Superior temporal gyrus (tissue), 1 donor: ENCODE measurements around the gene LRRC10.
"Not testable (repeated sequence)": the region's sequence is repeated elsewhere in the genome, so short reads cannot be mapped to it uniquely, and the experiment has no call there.

Source experiments
- DNase-seq: peaks from one replicate; pipeline ENCODE4 v3.0.0-alpha.2; 2016; ENCODE audit errors: extremely low spot score

The LRRC10 gene

DNA sequence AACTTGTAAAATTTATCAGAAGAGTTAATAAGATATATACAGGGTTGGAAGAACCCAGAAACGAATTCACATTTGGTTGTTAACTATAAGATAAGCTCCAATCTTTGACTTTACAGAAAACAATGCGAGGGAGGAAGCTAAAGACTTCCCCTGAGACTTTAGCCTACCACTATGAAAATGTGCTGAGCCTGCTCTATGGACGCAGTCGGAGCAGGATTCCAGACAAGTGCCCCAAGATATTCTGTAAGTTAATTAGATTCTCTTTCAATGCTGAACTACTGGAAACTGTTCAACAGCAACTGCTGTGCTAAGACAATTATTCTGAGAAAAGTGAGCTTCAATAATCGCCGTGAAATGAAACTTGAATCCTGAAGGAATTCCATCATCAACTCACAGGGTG lies 8.3 kb upstream of the LRRC10 start:
- no peak for DNase-seq

DNA sequence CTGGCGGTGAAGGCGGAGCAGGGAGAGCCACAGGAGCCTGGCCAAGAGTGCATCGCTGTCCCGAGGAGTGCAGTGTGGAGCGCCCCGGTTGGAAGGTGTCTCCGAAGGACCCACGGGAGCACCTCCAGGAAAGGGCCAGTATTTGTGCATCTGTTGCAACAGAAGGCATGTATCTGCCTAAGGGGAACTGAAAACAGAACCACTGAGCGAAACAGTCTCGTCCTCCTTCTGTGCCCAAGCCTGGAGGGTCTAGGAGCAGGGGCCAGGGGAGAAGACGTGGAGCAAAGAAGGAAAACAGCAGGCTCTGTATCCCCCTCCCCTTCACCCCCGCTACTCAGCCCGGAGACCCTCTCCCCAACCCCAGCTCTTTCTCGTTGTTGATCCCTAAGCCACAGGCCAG lies 5.3 kb upstream of the LRRC10 start:
- DNase-seq, result no peak

DNA sequence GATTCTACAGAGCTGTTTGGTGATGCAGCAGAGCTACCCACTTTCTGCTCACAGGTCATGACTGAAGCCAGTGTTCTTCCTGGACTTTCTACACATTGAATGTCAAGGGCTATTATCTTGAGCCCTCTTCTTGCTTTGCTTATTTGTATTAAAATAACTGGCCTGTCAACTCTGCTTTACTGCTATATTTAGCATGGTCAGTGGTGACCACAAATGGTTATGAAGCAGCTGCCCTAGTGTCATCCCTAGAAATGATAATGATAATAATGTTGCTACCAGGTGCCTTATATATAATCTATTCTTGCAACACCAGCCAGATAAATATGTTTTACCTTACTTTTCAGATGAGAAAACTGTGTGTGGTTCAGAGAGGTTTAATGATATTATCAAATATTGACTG lies 2.6 kb upstream of the LRRC10 start:
- no peak for DNase-seq

DNA sequence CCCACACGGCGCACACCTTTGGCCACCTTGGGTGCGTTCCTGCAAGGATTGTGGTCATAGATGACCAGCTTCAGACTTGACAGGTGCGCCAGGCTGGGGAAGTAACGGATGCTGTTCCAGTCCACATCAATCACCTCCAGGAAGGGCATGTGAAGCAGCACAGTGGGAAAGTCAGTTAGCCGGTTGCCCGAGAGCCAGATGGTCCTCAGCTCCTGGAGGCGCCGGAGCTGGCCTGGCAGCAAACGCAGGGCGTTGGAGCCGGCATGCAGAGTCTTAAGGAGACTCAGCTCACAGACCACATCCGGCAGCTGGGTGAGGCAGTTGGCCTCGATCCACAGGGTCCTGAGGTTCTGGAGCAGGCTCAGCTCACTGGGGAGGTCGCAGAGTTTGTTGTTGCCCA lies 581 bp downstream of the LRRC10 start:
- DNase-seq, result no peak

DNA sequence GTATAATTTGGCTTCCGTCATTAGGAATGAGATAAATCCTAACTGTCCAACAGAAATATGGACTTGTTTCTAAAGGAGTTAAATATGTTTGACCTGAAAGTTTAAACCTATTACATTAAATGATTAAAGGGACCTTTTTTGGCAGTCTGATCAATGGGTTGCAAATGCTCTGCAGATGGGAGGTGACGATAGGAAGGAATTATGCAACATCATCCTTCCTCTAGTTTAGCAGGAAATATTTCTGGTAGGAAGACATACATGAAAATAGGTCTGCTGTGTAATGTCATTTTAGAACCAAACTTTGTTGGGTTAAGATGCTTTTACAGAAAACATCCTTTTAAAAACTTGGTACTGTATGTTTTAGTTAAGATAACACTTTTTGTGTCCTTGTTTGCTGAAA lies 2.6 kb downstream of the LRRC10 start:
- DNase-seq, result no peak

- DNase-seq, result not testable (repeated sequence)
These were observed 6.4 kb downstream of the LRRC10 start for GRCh38 chr12:69604275-69604674.

DNA sequence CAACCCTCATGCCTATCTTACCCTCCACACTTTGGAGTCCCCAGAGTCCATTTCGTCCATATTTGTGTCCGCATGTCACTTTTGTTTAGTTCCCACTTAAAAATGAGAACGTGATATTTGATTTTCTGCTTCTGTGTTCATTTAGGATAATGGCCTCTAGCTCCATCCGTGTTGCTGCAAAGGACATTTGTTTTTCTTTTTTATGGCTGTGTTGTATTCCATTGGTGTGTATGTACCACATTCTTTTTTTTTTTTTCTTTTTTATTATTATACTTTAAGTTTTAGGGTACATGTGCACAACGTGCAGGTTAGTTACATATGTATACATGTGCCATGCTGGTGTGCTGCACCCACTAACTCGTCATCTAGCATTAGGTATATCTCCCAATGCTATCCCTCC lies 7.2 kb downstream of the LRRC10 start:
- not testable (repeated sequence) for DNase-seq

GRCh38 chr12:69602954-69603353 lies 7.8 kb downstream of the LRRC10 start:
- DNase-seq, result no peak

- DNase-seq, result no peak
These were observed 8.6 kb downstream of the LRRC10 start for GRCh38 chr12:69601962-69602685.

DNA sequence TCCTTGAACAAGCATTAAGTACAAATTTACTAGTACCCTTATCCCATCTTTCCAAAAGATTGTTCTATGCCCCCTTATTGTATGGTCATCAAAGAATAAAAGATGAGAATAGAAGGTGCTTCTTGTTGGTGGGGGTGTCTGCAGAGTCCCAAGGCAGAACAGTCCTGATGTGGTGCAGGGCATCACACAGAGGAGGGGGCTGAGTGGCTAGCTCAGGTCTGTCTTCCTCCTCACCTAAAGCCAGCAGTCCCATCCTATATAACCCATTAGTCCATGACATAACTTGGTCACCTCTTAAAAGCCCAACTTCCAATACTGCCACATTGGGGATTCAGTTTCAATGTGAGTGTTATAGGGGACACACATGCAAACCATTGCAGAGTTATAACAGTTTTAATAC lies 9.9 kb downstream of the LRRC10 start:
- DNase-seq, result no peak

GRCh38 chr12:69598174-69598753 lies 12.4 kb downstream of the LRRC10 start:
- DNase-seq, result no peak

DNA sequence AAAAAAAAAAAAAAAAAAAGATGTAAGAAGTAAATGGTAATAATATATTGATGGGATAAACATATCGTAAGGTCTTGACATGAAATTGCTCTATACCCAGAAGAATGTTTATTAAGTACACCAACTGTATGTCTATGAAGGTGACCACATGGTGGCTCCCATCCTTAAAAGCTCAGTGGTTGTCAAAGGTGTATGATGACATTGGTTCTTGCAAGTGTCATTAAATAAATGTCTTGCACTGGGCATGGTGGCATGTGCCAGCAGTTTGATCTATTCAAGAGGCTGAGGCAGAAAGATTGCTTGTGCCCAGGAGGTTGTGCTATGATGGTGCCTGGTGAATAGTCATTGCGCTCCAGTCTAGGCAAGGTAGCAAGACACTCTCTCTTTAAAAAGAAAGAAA lies 15.0 kb downstream of the LRRC10 start:
- no peak for DNase-seq

GRCh38 chr12:69589082-69589481 lies 21.6 kb downstream of the LRRC10 start:
- no peak for DNase-seq

GRCh38 chr12:69588527-69588926 lies 22.2 kb downstream of the LRRC10 start:
- DNase-seq, result no peak

DNA sequence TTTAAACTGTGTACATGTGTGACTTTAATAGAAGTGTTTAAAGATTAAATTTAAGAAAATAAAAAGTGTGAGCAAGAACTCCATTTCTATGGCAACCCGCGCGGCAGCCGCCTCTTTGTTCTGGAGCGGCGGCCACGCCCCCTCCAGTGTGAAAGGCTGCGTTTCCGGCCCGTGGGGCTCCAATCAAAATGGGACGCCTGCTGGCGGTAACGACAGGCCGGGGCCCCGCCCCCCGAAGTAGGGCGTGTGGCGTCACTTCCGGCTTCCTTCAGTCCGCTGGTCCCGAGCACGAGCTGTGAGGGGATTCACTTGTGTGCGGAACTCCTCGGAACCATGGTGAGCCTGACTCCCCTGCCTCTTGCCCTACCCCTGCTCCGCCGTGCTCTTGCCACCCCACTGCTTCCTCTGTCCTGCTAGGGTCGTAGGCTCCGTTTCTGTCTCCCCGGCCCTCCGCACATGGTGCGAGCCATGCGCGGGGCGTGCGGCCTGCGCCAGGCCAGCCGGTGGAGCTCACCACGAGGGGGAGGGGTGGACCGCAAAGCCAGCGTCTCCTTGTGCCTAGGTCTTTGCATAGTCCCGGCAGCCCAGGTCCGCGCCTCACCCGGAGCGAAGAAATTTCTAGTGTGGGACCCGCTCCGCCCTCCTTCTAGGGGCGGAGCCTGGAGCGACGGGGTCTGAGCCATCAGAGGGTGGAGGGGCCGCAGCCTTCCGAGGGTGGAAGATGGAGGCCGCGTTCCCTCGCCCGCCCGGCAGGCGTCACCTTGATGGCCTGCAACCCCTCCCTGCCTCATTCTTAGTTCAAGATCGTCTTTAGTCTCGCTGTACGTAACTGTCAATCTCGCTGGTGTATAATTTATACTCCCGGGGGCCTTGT lies 25.3 kb downstream of the LRRC10 start, which contains the start of gene CCT2:
Gene CCT2 (plus strand): TSS at position 271 of the 874 bp plus-strand sequence. CDS start 63 bp downstream, at position 334.
- peak; percentile 99 for DNase-seq

DNA sequence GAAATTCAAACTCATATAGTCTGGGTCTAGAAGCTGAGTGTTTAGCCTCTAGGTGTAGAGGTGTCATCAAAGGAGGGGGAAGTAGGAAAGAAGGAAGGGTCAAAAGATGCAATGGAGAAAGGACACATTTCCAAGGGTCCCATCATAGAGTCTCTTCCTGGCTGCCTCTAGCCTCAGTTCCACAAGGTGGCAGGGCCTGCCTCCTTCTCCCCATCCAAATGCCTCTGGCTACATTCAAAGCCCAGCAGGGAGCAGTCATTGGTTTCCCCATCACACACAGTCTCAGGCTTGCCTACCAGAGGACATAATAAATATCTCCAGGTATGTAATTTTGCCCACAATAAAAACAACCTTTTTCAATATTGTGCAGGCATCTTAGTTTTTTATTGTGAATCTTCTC lies 27.5 kb downstream of the LRRC10 start:
- no peak for DNase-seq

DNA sequence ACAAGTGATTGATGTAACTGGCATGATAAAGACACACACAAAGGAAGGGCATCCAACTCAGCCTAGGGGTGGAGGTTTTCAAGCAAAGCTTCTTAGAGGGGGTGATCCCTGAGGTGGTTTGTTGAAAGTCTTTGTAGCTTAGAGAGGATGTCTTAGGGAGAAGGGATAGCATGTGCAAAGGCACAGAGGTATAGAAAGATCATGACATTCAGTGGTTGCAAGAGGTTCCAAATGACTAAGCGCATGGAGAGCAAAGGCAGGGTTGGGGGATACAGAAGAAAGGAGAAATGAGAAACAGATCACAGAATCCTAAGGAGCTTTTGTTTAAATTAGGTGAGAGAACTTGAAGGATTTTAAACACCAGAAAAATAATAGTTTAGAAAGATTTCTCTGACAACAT lies 30.6 kb downstream of the LRRC10 start:
- DNase-seq, result no peak

DNA sequence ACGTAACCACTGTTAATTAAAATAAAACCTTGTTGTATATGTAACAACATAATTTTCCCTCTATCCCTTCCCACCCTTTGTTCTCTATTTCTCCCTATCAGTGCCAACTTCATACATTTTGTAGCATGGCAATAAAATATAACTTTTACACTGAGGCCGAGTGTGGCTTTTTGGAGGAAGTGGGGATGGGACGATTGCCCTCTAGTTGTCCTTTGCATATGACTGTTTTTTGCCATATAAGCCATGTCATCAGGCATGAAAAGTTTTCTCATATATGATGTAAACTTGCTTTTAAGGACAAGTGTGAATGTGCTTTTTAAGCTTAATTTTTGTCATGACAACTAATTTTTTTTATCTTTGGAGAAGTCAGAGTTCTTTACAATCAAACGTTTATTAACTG lies 31.7 kb downstream of the LRRC10 start:
- DNase-seq, result no peak

DNA sequence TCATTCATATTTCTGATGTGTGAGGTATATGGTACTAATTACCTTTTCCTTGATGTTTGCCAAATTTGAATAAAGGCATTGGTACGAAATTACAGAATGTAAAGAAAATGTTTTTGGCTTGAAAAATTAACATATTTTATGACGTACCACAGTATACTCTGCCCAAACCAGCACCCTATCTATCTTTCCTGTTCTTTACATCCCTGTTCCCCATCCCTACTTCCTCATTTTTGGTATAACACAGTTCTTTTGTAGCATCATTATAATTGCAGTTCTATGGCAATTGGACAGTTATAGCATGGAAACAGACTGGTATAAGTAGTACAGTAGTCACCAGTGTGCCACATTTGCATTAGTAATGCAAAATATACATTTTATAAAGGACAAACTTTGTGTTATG lies 32.4 kb downstream of the LRRC10 start:
- DNase-seq, result no peak

DNA sequence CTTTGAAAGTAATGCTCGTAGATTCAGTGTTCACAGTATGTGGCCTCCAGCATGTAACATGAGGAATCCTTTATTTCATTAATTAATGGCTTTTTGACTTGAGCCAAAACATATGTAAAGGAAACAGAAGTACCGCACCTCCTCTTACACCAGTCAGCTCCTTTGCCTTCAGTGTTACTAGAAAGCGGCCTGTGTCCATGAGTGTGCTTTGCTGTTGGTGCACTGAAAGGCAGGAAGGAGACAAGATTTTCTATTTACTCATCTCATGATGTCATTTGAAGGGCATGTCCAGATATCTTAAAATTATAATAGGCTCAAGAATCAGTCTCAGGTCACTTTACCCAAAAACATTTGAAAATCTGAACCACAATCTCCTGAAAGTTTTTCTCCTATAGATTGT lies 35.4 kb downstream of the LRRC10 start:
- no peak for DNase-seq

- DNase-seq, result peak; percentile 81
These were observed 39.9 kb downstream of the LRRC10 start for GRCh38 chr12:69570545-69571399.
